ENCODE measurements around the gene BAX.

- no peak for TF ChIP-seq CTCF (IDR thresholded peaks at IDR 0.05)
- TF ChIP-seq EP300 (IDR thresholded peaks at IDR 0.05): no peak
- TF ChIP-seq POLR2A (IDR thresholded peaks at IDR 0.05): peak; percentile 97 to 100
- peak; percentile 99 for TF ChIP-seq POLR2AphosphoS5 (IDR thresholded peaks at IDR 0.05)
Observed at GRCh38 chr19:48965040-48965805, 10.5 kb downstream of the BAX start, which contains the start of gene FTL.
